ENCODE results near the gene PHPT1. TPM values are rescaled to one million over a fixed set of nuclear protein-coding genes. Genes with fewer than 3 reads are reported as not detected.

PHPT1 gene
- total RNA-seq, 1 donor from 2014 or later, result 134 TPM

- Mint-ChIP-seq H3K36me3 (ENCODE audit: low read depth) (peaks cover 11% of the 10 kb centered on the region), H3K27me3 (no peaks in the 10 kb centered on the region), H3K4me3 (no peak overlapping the region), H3K27ac (no peak overlapping the region), H3K9me3 (no peaks in the 10 kb centered on the region), H3K4me1 (peaks cover 4% of the 10 kb centered on the region)
- DNase-seq, result no peak
- intact Hi-C loops (cut with micrococcal nuclease), result no loop called here
Measured at GRCh38 chr9:136854113-136854841, 5.1 kb downstream of the PHPT1 start.

- no peak overlapping the region for H3K4me3 Mint-ChIP-seq
- intact Hi-C loops (cut with micrococcal nuclease), result no loop called here
- H3K4me1 Mint-ChIP-seq, result peaks cover 2% of the 10 kb centered on the region
- no peak for DNase-seq
- H3K27me3 Mint-ChIP-seq, result no peaks in the 10 kb centered on the region
- H3K36me3 Mint-ChIP-seq (ENCODE audit: low read depth), result peaks cover 8% of the 10 kb centered on the region
- H3K27ac Mint-ChIP-seq, result no peak overlapping the region
- no peaks in the 10 kb centered on the region for H3K9me3 Mint-ChIP-seq
Measured at GRCh38 chr9:136854842-136855460, 5.7 kb downstream of the PHPT1 start.

GRCh38 chr9:136855461-136856078 is 6.4 kb downstream of the PHPT1 start:
- Mint-ChIP-seq H3K27me3 (no peaks in the 10 kb centered on the region), H3K36me3 (ENCODE audit: low read depth) (peaks cover 8% of the 10 kb centered on the region)
- intact Hi-C loops (cut with micrococcal nuclease), result no loop called here

GRCh38 chr9:136856079-136856476 is 6.9 kb downstream of the PHPT1 start:
- no peak for DNase-seq
- H3K9me3 Mint-ChIP-seq, result no peaks in the 10 kb centered on the region
- intact Hi-C loops (cut with micrococcal nuclease), result no loop called here
- H3K36me3 Mint-ChIP-seq (ENCODE audit: low read depth), result peaks cover 4% of the 10 kb centered on the region
- H3K27ac Mint-ChIP-seq, result no peak overlapping the region
- no peak overlapping the region for H3K4me3 Mint-ChIP-seq
- H3K4me1 Mint-ChIP-seq, result no peaks in the 10 kb centered on the region
- no peaks in the 10 kb centered on the region for H3K27me3 Mint-ChIP-seq

More at GRCh38 chr9:136855461-136856078, 6.4 kb downstream of the PHPT1 start:
- no peaks in the 10 kb centered on the region for H3K4me1 Mint-ChIP-seq
- H3K27ac Mint-ChIP-seq, result no peak overlapping the region
- DNase-seq, result no peak
- H3K4me3 Mint-ChIP-seq, result no peak overlapping the region
- H3K9me3 Mint-ChIP-seq, result no peaks in the 10 kb centered on the region

GRCh38 chr9:136856541-136857141 is 7.4 kb downstream of the PHPT1 start:
- no peak overlapping the region for H3K4me3 Mint-ChIP-seq
- no peak for DNase-seq
- intact Hi-C loops (cut with micrococcal nuclease), result no loop called here
- H3K9me3 Mint-ChIP-seq, result no peaks in the 10 kb centered on the region
- H3K4me1 Mint-ChIP-seq, result no peaks in the 10 kb centered on the region
- H3K27ac Mint-ChIP-seq, result no peak overlapping the region
- peaks cover 2% of the 10 kb centered on the region for H3K36me3 Mint-ChIP-seq (ENCODE audit: low read depth)
- no peaks in the 10 kb centered on the region for H3K27me3 Mint-ChIP-seq

- H3K27ac Mint-ChIP-seq, result no peak overlapping the region
- H3K9me3 Mint-ChIP-seq, result no peaks in the 10 kb centered on the region
- no peak for DNase-seq
- no peaks in the 10 kb centered on the region for H3K4me1 Mint-ChIP-seq
- H3K36me3 Mint-ChIP-seq (ENCODE audit: low read depth), result peaks cover 4% of the 10 kb centered on the region
- H3K27me3 Mint-ChIP-seq, result no peaks in the 10 kb centered on the region
- intact Hi-C loops (cut with micrococcal nuclease), result no loop called here
- H3K4me3 Mint-ChIP-seq, result no peak overlapping the region
Measured at GRCh38 chr9:136857166-136857565, 8.0 kb downstream of the PHPT1 start.

GRCh38 chr9:136857581-136858412 is 8.6 kb downstream of the PHPT1 start:
- intact Hi-C loops (cut with micrococcal nuclease), result no loop called here
- H3K4me1 Mint-ChIP-seq, result no peaks in the 10 kb centered on the region
- H3K9me3 Mint-ChIP-seq, result no peaks in the 10 kb centered on the region
- H3K36me3 Mint-ChIP-seq (ENCODE audit: low read depth), result peaks cover 4% of the 10 kb centered on the region
- no peak overlapping the region for H3K4me3 Mint-ChIP-seq
- no peak for DNase-seq
- H3K27ac Mint-ChIP-seq, result no peak overlapping the region
- H3K27me3 Mint-ChIP-seq, result no peaks in the 10 kb centered on the region

- Mint-ChIP-seq H3K27me3 (no peaks in the 10 kb centered on the region), H3K4me3 (no peak overlapping the region), H3K4me1 (no peaks in the 10 kb centered on the region), H3K36me3 (ENCODE audit: low read depth) (peaks cover 8% of the 10 kb centered on the region), H3K27ac (no peak overlapping the region), H3K9me3 (no peaks in the 10 kb centered on the region)
- intact Hi-C loops (cut with micrococcal nuclease), result no loop called here
- DNase-seq, result no peak
Measured at GRCh38 chr9:136858452-136858843, 9.2 kb downstream of the PHPT1 start.

GRCh38 chr9:136858844-136859757 is 9.9 kb downstream of the PHPT1 start:
- Mint-ChIP-seq H3K27ac (no peak overlapping the region), H3K4me1 (peaks cover 4% of the 10 kb centered on the region), H3K27me3 (no peaks in the 10 kb centered on the region), H3K36me3 (ENCODE audit: low read depth) (peaks cover 14% of the 10 kb centered on the region), H3K9me3 (no peaks in the 10 kb centered on the region), H3K4me3 (no peak overlapping the region)
- intact Hi-C loops (cut with micrococcal nuclease), result no loop called here
- DNase-seq, result no peak

- Mint-ChIP-seq H3K36me3 (ENCODE audit: low read depth) (peaks cover 16% of the 10 kb centered on the region), H3K27me3 (no peaks in the 10 kb centered on the region), H3K9me3 (no peaks in the 10 kb centered on the region), H3K27ac (no peak overlapping the region), H3K4me3 (no peak overlapping the region), H3K4me1 (peaks cover 14% of the 10 kb centered on the region)
- no peak for DNase-seq
- intact Hi-C loops (cut with micrococcal nuclease), result no loop called here
Measured at GRCh38 chr9:136860529-136860928, 11.3 kb downstream of the PHPT1 start.

- no peak overlapping the region for H3K27ac Mint-ChIP-seq
- H3K27me3 Mint-ChIP-seq, result no peaks in the 10 kb centered on the region
- no peak overlapping the region for H3K4me3 Mint-ChIP-seq
- peaks cover 16% of the 10 kb centered on the region for H3K36me3 Mint-ChIP-seq (ENCODE audit: low read depth)
- H3K4me1 Mint-ChIP-seq, result peaks cover 14% of the 10 kb centered on the region
- H3K9me3 Mint-ChIP-seq, result no peaks in the 10 kb centered on the region
- intact Hi-C loops (cut with micrococcal nuclease), result no loop called here
- no peak for DNase-seq
Measured at GRCh38 chr9:136860933-136861873, 12.0 kb downstream of the PHPT1 start.

- Mint-ChIP-seq H3K4me1 (peaks cover 14% of the 10 kb centered on the region), H3K27ac (no peak overlapping the region), H3K27me3 (no peaks in the 10 kb centered on the region), H3K4me3 (no peak overlapping the region), H3K9me3 (no peaks in the 10 kb centered on the region), H3K36me3 (ENCODE audit: low read depth) (peaks cover 16% of the 10 kb centered on the region)
- DNase-seq, result no peak
- intact Hi-C loops (cut with micrococcal nuclease), result no loop called here
Measured at GRCh38 chr9:136861874-136862457, 12.8 kb downstream of the PHPT1 start.
